HL-60/S4 (cell line): ENCODE measurements around the gene NPFFR2.
"Not testable (repeated sequence)": the region's sequence is repeated elsewhere in the genome, so short reads cannot be mapped to it uniquely, and the experiment has no call there.

Experiments
- in situ Hi-C: fragments of 300-500 bp; cut with MboI; formaldehyde crosslinking; loops from 2 replicates; pipeline ENCODE4 v1.14.3; 2022; ENCODE audit warnings: low sequenced_read_pairs

NPFFR2 gene

DNA sequence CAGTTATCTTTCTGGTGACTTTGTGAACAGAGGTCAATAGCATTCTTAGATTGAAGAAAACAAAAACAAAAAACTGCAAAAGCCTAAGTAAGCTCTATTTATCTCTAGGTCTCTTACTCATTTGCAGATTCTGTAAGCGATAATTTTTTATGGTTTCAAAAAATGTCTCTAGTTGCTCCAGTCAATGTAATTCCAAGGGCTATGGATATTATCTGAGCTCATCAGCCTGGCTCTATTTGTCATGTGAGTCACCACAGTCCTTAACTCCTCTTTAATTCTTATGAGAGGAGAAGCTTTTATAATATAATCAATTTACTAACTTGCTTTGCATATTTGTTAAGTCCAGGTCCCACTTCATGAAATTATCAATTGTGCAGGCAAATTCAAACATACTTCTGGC is 79.1 kb downstream of the NPFFR2 start:
- in situ Hi-C loops, result no loop called here

DNA sequence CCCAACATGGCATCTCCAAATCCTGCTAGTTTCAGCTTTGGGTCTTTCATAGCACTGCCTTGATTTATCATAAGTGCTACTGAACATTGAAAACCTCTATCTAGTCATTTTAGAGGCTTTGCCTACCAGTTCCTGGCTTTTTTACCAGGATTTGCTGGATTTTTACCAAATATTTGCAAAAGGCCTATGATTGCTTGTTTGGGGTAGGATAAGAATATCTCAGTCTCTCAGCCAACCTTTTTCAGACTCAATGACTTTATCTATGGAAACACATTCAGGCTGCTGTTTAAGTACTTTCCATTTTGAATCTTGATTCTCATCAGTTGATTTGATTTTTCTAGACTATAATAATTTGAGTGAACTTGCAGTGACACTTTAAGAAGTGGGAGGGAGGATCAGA is 80.1 kb downstream of the NPFFR2 start:
- in situ Hi-C loops, result no loop called here

DNA sequence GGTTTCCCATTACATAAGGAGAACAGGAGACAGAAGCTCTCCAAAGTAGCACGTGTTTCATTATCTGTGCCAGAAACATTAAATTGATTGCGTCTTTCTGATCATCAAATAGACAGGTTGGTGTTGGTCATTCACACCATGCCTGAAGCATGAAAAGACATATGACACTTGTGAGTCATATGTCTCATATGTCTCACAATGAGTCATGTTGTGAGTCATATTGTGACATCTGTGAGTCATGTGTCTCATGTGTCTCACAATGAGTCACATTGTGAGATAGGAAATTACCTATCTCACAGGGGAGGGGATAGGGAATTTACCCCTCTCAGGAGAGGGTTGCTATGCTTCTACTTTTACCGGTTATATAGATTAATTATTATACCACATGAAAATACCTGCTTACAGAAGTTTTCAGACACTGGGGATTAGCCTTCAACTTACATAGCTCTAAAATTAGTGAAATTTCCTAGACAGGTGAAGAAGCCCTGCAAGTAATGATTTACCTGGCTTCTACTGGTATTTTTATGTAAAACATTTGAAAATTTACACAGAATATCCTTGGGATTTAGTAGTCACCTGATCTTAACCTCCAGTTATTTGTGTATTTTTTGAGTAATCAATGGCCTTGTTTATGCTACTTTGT is 80.8 kb downstream of the NPFFR2 start:
- in situ Hi-C loops, result no loop called here

DNA sequence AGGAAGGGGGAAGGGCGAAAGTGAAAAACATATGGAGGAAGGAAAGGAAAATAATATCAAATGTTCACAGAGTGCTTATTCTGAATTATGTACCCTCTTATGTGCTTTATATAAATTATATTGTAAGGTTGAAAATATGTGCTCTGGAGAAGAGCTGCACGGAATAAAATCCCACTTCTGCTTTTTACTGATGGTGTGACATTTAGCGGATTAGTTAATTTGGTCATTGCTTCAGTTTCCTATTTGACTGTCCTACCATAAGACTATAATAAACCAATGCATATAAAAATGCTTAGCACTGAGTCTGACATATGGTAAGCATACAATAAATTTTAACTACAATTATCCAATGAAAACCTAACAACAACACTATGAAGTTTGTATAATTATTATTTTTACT is 86.2 kb downstream of the NPFFR2 start:
- in situ Hi-C loops, result no loop called here

DNA sequence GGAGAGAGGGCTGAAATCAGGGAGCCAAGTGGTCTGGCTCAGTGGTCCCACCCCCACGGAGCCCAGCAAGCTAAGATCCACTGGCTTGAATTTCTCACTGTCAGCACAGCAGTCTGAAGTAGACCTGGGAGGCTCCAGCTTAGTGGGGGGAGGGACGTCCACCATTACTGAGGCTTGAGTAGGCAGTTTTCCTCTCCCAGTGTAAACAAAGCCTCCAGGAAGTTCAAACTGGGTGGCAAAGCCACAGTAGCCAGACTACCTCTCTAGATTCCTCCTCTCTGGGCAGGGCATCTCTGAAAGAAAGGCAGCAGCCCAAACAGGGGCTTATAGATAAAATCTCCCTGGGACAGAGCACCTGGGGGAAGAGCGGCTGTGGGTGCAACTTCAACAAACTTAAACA is 88.1 kb downstream of the NPFFR2 start:
- in situ Hi-C loops, result no loop called here

DNA sequence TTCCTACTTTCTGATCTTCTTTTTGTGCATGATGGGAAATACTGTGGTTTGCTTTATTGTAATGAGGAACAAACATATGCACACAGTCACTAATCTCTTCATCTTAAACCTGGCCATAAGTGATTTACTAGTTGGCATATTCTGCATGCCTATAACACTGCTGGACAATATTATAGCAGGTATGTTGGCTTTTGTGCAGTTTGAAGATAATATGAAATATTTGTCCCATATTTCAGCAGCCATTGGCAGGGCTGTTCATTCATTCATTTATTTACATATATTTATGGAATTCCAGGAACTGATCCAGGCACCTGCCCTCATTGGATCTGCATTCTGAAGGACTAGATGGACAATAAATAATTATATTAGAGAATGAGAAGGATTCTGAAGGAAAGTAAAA is 96.9 kb downstream of the NPFFR2 start:
- in situ Hi-C loops, result no loop called here

DNA sequence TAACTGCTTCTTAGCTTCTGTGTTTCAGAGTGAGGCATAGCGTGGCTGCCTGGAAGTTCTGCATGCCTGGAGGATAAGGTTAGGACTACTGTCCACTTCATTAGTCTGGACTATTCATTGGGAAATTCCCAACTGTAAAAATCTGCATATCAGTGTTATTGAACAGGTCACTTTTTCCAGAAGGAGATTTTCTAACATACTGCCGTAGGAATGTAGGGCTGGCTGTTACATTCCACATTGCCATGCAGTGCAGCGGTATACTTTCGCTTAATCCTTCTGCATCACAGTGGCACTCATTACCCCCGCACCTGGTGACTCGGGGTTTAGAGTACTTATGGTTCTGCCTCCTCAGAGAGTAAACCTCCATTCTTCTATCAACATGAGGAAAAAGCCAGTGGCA is 104.6 kb downstream of the NPFFR2 start:
- in situ Hi-C loops, result no loop called here

DNA sequence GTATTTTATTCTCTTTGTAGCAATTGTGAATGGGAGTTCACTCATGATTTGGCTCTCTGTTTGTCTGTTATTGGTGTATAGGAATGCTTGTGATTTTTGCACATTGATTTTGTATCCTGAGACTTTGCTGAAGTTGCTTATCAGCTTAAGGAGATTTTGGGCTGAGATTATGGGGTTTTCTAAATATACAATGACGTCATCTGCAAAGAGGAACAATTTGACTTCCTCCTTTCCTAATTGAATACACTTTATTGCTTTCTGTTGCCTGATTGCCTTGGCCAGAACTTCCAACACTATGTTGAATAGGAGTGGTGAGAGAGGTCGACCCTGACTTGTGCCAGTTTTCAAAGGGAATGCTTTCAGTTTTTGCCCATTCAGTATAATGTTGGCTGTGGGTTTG is 108.2 kb downstream of the NPFFR2 start:
- in situ Hi-C loops, result not testable (repeated sequence)

DNA sequence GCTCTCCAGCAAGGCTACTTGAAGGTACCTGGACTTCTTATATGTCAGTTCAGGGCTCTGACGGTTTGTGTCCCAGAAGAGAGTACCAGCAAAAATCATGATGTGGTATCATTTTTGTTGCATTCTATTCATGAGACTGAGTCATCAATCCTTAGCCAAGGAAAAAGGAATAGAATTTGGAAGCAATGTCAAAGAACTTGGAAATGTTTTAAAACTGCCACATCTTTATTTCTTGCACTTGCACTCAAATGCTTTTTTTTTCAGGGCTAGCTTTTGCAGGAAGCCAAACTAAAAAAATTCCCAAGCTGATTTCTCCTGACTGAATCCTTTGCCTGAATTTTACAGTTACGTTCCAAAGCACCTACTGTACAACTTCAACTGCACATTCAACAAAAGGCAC is 112.4 kb downstream of the NPFFR2 start:
- in situ Hi-C loops, result no loop called here

DNA sequence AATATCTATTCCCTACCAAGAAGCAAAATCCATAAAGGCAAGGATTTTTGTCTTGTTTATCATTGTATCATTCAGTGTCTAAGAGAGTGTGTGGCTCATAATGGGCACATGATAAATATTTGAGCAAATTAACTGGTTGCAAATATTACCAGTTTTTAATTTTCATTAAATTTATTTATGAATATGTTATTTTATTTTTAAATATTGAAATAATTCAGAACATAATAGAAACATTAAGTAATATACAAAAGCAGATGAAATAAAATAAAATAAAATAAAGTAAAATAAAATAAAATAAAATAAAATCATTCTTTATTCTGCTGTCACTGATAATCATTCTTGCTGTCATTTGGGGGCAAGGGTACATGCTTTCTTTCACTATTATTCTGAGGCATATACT is 120.9 kb downstream of the NPFFR2 start:
- in situ Hi-C loops, result no loop called here

DNA sequence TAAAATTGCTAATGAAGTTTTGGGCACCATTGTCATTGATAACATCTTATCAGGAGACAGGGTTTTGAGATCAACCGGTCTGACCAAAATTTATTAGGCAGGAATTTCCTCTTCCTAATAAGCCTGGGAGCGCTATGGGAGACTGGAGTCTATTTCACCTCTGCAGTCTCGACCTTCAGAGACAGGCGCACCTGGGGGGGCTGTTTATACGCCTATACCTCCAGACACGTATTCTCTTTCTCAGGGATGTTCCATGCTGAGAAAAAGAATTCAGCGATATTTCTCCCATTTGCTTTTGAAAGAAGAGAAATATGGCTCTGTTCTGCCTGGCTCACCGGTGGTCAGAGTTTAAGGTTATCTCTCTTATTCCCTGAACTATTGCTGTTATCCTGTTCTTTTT is 121.8 kb downstream of the NPFFR2 start:
- in situ Hi-C loops, result not testable (repeated sequence)

DNA sequence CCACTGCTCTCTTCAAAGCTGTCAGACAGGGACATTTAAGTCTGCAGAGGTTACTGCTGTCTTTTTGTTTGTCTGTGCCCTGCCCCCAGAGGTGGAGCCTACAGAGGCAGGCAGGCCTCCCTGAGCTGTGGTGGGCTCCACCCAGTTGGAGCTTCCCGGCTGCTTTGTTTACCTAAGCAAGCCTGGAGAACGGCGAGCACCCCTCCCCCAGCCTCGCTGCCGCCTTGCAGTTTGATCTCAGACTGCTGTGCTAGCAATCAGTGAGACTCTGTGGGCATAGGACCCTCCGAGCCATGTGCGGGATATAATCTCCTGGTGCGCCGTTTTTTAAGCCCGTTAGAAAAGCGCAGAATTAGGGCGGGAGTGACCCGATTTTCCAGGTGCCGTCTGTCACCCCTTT is 137.5 kb downstream of the NPFFR2 start:
- in situ Hi-C loops, result not testable (repeated sequence)

DNA sequence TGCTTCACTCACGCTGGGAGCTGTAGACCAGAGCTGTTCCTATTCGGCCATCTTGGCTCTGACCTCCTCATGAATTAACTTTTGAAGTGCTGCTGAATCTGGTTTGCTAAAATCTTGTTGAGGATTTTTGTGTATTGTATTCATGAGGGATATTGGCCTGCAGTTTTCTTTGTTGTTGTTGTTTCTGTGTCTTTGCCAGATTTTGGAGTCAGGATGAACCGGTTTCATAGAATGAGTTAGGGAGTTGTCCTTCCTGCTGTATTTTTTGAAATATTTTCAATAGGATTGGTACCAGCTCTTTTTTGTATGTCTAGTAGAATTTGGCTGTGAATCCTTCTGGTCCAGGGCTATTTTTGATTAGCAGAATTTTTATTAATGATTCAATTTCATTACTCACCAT is 138.1 kb downstream of the NPFFR2 start:
- in situ Hi-C loops, result no loop called here

DNA sequence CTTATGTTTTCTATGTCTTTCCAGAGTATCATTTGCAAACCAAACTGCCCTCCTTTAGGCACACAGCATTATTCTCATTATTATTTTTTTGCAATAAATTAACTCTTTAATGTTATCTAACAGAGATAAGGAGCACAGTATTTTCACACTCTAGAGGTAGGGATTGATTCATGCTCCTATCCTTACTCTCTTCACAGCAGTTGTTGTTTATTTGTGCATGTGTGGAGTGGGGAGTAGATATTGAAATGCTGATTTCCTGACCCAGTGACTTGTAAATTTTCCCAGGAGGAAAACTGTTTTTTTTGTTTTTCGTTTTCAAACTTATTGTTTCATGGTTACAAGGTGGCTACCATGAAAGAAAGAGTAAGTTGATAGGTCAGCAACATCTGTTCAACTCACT is 140.0 kb downstream of the NPFFR2 start:
- in situ Hi-C loops, result no loop called here

DNA sequence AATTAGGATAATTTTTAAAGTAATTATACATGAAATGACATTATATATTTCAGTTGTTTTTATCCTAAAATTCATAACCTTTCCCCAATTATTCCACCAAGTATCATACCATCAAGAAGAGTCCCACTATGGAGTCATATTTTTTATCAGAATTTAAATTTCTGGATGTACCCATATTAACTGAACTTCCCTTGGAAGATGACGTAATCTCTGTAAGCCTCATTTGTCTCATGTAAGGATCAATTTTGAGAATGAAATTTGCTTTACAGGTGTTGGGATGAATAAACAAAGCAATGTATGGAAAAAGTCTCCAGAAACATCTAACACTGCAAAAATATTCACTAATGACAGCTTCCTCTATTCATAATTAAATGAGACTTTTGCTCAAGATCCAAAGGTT is 147.5 kb downstream of the NPFFR2 start:
- in situ Hi-C loops, result no loop called here

DNA sequence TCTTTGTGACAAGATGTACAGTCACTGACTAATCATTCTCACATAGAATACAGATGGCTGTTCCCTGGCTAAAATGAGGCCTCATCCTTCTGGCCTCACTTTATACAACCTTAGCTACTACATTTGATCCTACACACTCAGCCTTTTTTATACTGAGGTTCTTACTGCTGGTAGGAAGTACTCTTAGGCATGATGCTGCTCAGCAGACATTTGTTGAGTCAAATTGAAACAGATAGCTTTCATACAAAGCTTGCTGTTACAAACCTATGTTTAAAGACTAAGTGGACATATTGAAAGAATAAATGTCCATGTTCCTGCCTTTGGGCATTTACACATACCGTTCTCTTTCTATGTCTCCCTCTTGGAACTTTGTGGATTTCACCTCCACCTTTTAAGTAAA is 154.9 kb downstream of the NPFFR2 start:
- in situ Hi-C loops, result no loop called here

DNA sequence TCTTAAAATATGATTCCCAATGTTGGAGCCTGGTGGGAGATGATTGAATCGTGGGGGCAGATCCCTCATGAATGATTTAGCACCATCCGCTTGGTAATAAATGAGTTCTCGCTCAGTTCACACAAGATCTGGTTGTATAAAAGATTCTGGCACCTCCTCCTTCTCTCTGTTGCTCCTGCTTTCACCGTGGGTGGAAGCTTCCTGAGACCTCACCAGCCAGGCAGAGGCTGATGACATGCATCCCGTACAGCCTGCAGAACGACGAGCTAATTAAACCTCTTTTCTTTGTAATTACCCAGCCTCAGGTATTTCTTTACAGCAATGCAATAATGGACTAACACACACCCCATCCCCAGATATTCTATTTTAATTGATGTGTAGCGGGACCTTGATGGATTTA is 162.2 kb downstream of the NPFFR2 start:
- in situ Hi-C loops, result no loop called here

DNA sequence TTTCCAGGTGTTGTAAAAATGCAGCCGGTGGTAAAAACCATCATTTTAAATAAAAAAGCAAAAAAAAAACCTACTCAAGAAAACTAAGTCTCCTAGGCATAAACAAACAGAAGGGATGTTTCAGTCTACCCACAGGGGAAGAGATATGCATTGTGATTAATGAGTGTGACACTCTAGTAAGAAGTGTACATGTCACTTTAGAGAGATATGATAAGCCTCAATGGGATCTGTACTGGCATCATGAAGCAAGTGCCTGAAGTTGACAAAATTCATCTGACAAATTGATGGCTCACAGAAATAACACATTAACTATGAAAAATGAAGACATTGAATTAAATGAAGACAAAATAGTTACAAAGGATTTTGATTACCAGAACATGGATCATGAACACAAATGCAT is 162.7 kb downstream of the NPFFR2 start:
- in situ Hi-C loops, result no loop called here
